Panc1 (cell line): Measurements from ENCODE around the gene DCAF17.

Experiments used
- CTCF ChIP-seq: fragments of 450-650 bp; IDR thresholded peaks from 2 replicates; pipeline ENCODE4 v1.5.1; 2017; ENCODE audit warnings: mild to moderate bottlenecking
- POLR2AphosphoS5 ChIP-seq: IDR thresholded peaks from 2 replicates; pipeline ENCODE4 v1.6.1; 2012; ENCODE audit warnings: mild to moderate bottlenecking, low read depth, low read length, moderate library complexity

GRCh38 chr2:171490577-171490976 lies 56.6 kb downstream of the DCAF17 start:
- no peak for TF ChIP-seq CTCF
- TF ChIP-seq POLR2AphosphoS5: no peak
